DND-41 (cell line): ENCODE measurements around the gene ZNF37A.

Experiments used
- ATAC-seq: fragments of 200-7000 bp; cut with Tn5 transposase; 3 replicates; pipeline ENCODE4 v1.9.1; 2021; ENCODE audit warnings: low read depth; ENCODE audit not compliant: insufficient read depth
- DNase-seq: peaks from one replicate; pipeline ENCODE4 v3.0.0-alpha.2; 2020
- H2AFZ ChIP-seq: 2 replicates; pipeline ENCODE4 v1.6.0; 2012; ENCODE audit warnings: low read depth, low read length
- H3K27ac ChIP-seq: 2 replicates; pipeline ENCODE4 v1.5.1; 2012; ENCODE audit warnings: low read length, inconsistent platforms
- H3K27me3 ChIP-seq: fragments of 200-600 bp; sonication (generic); 2 replicates; pipeline ENCODE4 v1.6.0; 2012; ENCODE audit warnings: low read length, mild to moderate bottlenecking, inconsistent platforms; ENCODE audit not compliant: insufficient read depth, poor library complexity
- H3K36me3 ChIP-seq: 2 replicates; pipeline ENCODE4 v1.5.1; 2012; ENCODE audit warnings: low read length, inconsistent platforms; ENCODE audit not compliant: insufficient read depth
- H3K4me1 ChIP-seq: 2 replicates; pipeline ENCODE4 v1.5.1; 2012; ENCODE audit warnings: mild to moderate bottlenecking, low read length; ENCODE audit not compliant: insufficient read depth
- H3K4me2 ChIP-seq: 2 replicates; pipeline ENCODE4 v1.6.0; 2012; ENCODE audit warnings: mild to moderate bottlenecking, moderate library complexity, low read length, inconsistent platforms; ENCODE audit not compliant: insufficient read depth
- H3K4me3 ChIP-seq, 2 experiments: fragments of 200-600 bp in 1 of 2; shearing (Covaris generic) in 1 of 2; 2 replicates each; pipeline ENCODE4 v1.5.1; 2012 to 2016; ENCODE audit warnings: inconsistent platforms in 2 of 2, low read length in 2 of 2, mild to moderate bottlenecking in 2 of 2, low read depth in 1 of 2, moderate library complexity in 1 of 2
- H3K79me2 ChIP-seq: 2 replicates; pipeline ENCODE4 v1.6.0; 2012; ENCODE audit warnings: low read length, inconsistent platforms; ENCODE audit not compliant: insufficient read depth
- H3K9ac ChIP-seq: 2 replicates; pipeline ENCODE4 v1.6.0; 2012; ENCODE audit warnings: low read depth, mild to moderate bottlenecking, inconsistent platforms, low read length, moderate library complexity
- H3K9me3 ChIP-seq: 2 replicates; pipeline ENCODE4 v1.5.1; 2012; ENCODE audit warnings: low read length, moderate library complexity, mild to moderate bottlenecking, inconsistent platforms; ENCODE audit not compliant: insufficient read depth, severe bottlenecking
- H4K20me1 ChIP-seq: 2 replicates; pipeline ENCODE4 v1.6.0; 2012; ENCODE audit warnings: low read length; ENCODE audit not compliant: insufficient read depth
- EZH2 ChIP-seq: IDR thresholded peaks from 3 replicates; pipeline ENCODE4 v1.6.1; 2012; ENCODE audit warnings: borderline replicate concordance, low read depth, mild to moderate bottlenecking, moderate library complexity, low read length, inconsistent platforms; ENCODE audit not compliant: severe bottlenecking
- TF ChIP-seq, protein P1 (sequence below): IDR thresholded peaks from 2 replicates; pipeline ENCODE4 v1.5.1; 2012; ENCODE audit warnings: borderline replicate concordance, low read length, moderate library complexity, mild to moderate bottlenecking; ENCODE audit not compliant: poor library complexity, severe bottlenecking; ENCODE audit errors: extremely low read depth

ZNF37A gene

DNA sequence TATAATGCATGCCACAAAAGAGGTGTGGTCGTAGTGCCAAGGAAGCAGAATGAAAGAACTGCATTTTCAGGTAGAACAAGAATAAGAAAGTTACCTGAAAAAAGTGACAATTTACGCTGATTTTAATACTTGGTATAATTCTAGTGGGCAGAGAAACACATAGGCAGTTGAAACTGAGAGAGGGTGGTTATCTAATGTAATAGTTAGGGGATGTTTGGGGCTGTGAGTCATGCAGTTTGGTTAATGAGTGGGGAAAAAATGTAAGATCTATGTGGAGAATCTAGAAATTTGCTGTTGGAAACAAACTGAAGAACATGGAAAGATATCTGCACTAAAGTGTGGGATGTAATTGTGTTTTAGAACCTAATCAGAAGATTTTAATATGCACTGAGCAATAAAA is 33.7 kb downstream of the ZNF37A start:
- no peaks in the 10 kb centered on the region for H3K79me2 ChIP-seq
- no peak for TF ChIP-seq EZH2
- TF ChIP-seq, protein P1, sequence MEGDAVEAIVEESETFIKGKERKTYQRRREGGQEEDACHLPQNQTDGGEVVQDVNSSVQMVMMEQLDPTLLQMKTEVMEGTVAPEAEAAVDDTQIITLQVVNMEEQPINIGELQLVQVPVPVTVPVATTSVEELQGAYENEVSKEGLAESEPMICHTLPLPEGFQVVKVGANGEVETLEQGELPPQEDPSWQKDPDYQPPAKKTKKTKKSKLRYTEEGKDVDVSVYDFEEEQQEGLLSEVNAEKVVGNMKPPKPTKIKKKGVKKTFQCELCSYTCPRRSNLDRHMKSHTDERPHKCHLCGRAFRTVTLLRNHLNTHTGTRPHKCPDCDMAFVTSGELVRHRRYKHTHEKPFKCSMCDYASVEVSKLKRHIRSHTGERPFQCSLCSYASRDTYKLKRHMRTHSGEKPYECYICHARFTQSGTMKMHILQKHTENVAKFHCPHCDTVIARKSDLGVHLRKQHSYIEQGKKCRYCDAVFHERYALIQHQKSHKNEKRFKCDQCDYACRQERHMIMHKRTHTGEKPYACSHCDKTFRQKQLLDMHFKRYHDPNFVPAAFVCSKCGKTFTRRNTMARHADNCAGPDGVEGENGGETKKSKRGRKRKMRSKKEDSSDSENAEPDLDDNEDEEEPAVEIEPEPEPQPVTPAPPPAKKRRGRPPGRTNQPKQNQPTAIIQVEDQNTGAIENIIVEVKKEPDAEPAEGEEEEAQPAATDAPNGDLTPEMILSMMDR: no peak
- H4K20me1 ChIP-seq: no peaks in the 10 kb centered on the region
- no peak for DNase-seq
- H2AFZ ChIP-seq: no peak overlapping the region
- H3K4me1 ChIP-seq: no peaks in the 10 kb centered on the region
- H3K9ac ChIP-seq: no peak overlapping the region
- no peak overlapping the region for H3K4me2 ChIP-seq
- no peak for ATAC-seq
- H3K27me3 ChIP-seq: no peaks in the 10 kb centered on the region
- H3K36me3 ChIP-seq: no peaks in the 10 kb centered on the region
- H3K9me3 ChIP-seq: peaks cover 34% of the 10 kb centered on the region
- no peak overlapping the region for H3K4me3 ChIP-seq
- no peak overlapping the region for H3K27ac ChIP-seq

DNA sequence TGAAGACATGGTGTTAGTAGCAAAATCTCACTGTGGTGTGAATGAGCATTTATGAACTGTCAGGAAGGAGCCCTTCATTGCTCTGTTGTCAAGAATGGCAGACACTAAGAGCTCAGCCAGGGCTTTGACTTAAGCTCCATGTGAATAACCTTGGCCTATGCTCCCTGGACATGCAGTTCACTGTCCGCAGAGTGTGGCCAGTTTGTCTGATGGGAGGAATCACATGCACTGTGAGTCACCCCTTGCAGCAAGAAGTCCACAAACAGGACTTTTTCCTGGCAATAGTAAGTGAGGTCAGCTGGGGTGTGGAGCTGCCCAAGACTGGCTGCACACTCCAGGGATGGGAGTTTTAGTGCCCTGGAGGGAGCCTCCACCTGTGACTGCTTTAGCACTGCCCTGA is 49.5 kb downstream of the ZNF37A start:
- no peak for DNase-seq
- H3K79me2 ChIP-seq: no peaks in the 10 kb centered on the region
- no peaks in the 10 kb centered on the region for H3K27me3 ChIP-seq
- peak overlapping the region; percentile 26; the same call in 1 of the 2 replicates for H3K27ac ChIP-seq
- no peak overlapping the region for H2AFZ ChIP-seq
- TF ChIP-seq, protein P1: no peak
- TF ChIP-seq EZH2: no peak
- H3K36me3 ChIP-seq: no peaks in the 10 kb centered on the region
- ATAC-seq: no peak
- no peaks in the 10 kb centered on the region for H3K9me3 ChIP-seq
- H4K20me1 ChIP-seq: no peaks in the 10 kb centered on the region
- H3K4me3 ChIP-seq: no peak overlapping the region
- H3K4me1 ChIP-seq: peaks cover 43% of the 10 kb centered on the region
- H3K9ac ChIP-seq: no peak overlapping the region
- H3K4me2 ChIP-seq: no peak overlapping the region

DNA sequence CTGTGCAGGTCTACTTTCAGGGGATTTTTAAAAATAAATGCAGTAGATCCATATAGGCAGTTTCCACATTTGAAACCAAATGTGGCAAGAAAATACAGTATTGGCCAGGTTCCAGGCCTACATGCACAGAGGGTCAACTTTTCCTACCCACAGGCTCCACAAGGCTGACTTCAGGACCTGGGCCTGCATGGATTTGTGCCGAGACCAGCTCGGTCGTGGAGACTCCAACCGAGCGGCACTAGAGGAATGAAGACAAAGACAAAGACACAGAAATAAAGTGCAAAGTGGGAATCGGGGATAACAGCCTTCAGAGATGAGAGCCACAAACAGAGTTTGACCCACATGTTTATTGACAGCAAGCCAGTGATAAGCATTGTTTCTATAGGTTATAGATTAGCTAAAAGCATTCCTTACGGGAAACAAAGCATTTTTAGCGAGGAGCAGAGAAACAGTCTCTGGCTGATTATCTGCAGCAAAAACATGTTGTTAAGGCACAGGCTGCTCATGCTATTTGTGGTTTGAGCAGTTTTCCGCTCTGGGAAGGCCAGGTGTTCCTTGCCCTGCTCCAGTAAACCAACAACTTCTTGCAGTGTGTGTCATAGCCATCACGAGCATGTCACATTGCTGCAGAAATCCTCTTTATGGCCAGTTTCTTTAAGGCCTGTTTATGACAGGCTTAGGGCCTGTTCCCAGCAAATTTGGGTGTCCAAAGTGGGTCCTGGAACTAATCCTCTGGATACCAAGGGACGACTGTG is 52.6 kb downstream of the ZNF37A start:
- Histone ChIP-seq H2AFZ (peak overlapping the region; percentile 66), H3K36me3 (no peaks in the 10 kb centered on the region), H3K9ac (peak overlapping the region; percentile 74), H4K20me1 (no peaks in the 10 kb centered on the region), H3K27ac (peak overlapping the region; percentile 100), H3K4me1 (peaks cover 47% of the 10 kb centered on the region), H3K4me2 (peak overlapping the region; percentile 67), H3K9me3 (no peaks in the 10 kb centered on the region), H3K27me3 (no peaks in the 10 kb centered on the region), H3K4me3 (peak overlapping the region in 1 of 2 experiments; percentile 48; a peak in 2 of 4 replicates), H3K79me2 (no peaks in the 10 kb centered on the region)
- no peak for TF ChIP-seq EZH2
- TF ChIP-seq, protein P1: no peak
- DNase-seq (peak; percentile 76), ATAC-seq (peak; percentile 89)
